KG1 (cell line): ENCODE measurements around the gene CYS1.
"Not testable (repeated sequence)": the region's sequence is repeated elsewhere in the genome, so short reads cannot be mapped to it uniquely, and the experiment has no call there.

Experiments
- DNase-seq: peaks from one replicate; lab custom pipeline; 2025; lab: John Stamatoyannopoulos, UW

CYS1 gene

DNA sequence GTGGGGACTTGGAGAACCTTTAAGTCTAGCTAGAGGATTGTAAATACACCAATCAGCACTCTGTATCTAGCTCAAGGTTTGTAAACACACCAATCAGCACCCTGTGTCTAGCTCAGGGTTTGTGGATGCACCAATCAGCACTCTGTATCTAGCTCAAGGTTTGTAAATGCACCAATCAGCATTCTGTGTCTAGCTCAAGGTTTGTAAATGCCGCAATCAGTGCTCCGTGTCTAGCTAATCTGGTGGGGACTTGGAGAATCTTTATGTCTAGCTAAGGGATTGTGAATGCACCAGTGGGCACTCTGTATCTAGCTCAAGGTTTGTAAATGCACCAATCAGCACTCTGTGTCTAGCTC, 11.7 kb upstream of the CYS1 start:
- not testable (repeated sequence) for DNase-seq

- no peak for DNase-seq
Observed at GRCh38 chr2:10091182-10091888, 11.1 kb upstream of the CYS1 start.

- DNase-seq = no peak
Observed at GRCh38 chr2:10089565-10090190, 9.5 kb upstream of the CYS1 start.

DNA sequence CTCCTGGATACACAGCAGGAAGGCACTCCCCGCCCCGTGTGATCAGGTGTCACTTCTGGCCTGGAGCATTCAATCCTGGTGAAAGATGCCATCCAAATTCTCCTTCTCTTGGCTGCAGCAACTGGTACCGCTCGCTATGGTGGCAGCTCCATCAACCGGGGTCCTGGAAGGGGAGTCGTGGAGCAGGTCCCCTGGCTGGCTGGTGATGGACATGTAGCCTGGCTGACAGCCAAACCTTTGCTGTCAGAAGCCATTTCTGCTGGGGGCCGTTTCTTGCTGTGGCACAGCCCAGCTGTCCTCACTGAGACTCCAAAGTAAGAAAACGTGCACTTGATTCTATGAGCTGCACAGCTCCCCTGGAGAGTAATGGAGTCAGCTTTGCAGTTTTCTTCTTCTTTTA, 7.1 kb upstream of the CYS1 start:
- DNase-seq = no peak

DNA sequence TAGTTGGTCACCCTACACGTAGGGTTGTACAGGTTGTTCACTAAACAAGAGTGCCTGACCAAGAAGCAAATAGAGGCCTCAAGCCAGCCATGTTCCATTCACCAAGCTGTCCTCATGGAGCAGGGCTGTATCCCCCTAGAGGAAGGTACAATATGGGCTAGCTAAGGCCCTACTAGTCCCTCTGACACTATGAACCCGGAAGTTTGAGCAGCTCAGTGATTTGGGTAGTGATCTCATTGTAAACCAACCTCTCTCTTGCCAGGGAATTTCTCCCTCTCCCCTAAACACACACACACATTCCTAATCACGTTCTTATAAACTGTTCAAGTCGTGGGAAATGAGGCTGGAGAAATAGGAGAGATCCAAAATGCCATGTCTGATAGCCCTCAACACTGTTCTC, 6.7 kb upstream of the CYS1 start:
- DNase-seq = no peak

GRCh38 chr2:10085668-10086059, 5.5 kb upstream of the CYS1 start:
- DNase-seq = no peak

DNA sequence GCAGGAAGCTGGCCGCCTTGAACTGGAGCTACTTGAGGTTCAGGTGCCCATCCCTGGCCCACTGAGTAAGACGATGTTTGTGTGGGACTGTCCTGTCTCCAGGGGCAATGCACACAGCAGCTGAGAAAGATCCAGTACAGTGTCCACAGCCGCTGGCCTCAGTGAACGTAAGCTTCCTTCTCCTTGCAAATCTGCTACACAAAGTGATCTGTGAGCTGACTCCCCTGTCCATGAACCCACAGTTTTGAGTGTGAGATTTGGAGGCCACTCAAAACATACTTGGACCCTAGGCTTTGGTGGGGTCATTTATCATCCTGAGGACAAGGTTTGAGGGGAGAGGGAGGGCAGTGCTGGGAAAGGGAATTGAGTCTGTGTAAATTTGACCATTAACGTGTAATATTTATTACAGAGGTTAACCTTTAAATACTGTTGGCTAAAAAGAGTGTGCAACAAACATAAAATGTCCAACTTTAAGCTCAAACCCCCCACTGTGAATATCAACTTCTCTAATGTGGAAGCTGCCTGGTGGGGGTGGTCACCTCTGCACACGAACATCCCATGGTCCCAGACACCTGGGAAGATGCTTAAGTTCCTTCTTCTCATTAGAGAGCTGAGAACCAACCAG, 4.9 kb upstream of the CYS1 start:
- DNase-seq = no peak

GRCh38 chr2:10084223-10084865, 4.1 kb upstream of the CYS1 start:
- no peak for DNase-seq

DNA sequence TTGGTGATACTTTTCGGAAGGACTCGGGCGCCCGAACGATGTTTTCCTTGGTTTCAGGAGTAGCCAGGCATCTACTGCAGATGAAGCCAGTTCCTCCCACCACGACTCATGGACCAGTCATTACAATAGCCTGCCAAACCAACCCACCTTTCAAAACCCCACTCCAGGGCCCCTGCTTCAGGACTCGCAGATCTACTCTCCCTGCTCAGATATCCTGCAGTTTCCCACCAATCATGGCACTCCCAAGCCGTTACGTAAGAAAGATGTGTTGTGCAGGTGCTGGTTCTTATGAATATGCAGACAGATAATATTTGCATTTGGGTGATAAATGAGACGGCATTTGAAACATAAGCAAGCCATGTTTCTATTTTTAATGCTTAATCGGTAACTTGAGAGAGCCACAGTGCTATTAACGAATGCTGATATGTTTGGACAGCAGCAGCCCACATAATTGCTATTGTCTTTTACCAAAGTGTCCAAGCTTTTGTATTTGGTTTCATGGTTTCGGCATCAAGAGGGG, 3.5 kb upstream of the CYS1 start:
- DNase-seq = no peak

DNA sequence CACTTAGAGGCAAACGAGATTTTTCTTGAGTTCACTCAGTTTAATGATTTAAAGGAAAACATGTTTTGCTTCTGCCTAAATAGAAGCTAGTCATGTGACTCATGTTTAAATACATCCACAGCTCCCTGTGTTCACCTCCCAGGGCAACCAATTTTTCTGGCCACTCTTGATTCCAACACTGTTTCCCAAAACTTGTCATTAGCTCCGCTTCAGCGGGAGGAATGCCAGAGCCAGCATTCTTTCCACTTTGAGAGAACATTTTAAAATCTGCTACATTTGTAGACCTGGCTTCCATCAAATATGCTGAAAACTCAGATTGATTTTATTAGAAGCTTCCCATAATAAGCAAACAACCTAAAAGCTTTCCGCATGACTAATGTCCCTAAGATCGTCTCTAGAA, 2.8 kb upstream of the CYS1 start:
- DNase-seq = no peak

DNA sequence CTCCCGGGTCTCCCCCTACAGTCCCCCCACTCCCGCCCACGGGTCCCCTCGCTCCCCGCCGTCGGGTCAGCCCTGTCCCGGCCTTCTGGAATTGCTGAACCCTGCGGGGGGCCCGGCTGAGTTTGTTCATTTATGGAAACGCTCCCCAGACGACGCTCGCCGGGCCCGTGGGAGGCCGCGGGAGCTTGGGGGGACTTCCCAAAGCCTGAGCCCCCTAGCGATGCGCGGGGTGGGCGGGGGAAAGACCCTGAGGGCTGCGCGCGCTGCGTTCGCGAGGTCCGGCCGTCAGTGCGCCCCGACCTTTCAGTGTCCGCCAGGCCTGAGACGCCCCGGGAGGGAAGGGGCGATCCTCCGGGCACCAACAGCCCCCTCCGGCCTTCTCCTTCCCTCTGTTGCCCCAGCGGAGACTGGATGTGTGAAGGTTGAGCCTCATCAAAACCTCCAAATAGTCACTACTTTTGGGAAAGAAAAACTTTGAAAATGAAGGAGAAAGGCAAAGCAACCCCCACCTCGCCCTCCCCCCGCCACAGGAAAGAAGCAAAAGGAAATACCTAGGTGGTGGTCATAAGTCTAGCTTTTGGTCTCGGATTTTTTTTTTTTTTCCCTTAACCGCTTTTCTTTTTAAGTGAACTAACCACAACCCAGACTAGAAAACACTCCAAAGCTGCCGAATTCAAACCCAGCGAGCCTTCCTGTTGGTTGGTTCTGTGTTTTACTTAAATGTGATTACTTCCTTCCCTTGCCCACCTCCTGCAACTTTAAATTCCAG, 509 bp upstream of the CYS1 start:
- DNase-seq = no peak

DNA sequence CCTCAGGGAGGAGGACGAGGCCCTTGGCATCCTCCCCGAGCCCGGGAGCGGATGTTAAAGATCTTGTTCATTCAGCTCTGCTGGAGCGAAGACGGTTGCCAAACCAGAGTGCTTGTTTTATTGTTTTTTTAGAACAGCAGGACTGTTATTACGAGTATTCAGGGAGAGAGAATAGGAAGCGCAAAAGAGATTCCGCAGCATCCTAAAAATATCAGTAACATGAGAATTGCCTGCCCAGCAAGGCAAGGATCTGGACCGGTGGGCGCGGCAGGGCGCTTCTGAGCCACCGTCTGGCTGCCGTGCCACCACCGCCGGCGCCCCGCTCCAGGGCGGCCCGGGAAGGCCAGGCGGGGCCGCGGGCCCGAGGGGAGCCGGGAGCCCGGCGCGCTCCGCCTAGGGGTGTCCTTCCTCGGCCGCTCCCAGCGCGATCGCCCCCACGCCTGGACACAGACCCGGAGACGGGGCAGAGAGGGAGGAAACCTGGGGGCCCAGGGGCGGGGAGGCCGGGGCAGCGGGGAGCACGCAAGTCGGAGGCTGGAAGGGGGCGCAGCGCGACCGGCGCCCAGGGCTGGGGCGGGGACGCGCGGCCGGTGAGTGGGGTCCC, 843 bp downstream of the CYS1 start:
- DNase-seq = no peak

DNA sequence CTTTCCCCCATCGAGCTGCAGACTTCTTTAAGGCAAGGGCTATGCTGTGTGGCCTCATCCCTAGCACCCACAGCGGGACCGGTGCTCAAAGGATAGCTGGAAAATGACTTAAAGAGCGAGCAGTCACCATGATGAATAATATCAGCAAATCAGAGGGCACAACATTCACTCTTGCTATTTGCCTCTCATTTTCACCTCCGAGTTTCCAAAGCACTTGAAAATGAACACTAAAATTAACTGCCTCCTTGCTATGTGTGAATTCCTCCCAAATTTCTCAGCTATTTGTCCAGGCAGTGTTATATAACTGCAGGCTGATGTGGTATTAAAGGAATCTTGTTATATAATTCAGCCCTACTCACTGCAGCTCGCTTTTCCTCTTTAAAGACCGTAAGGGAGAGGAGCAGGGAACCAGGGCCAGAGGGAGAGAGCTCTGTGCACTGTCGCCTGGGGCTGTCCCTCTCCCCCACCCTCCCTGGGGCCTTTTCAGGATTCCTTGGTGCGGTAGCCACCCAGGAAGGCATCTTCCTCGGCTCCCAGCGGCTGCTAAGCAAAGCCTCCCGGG, 1.4 kb downstream of the CYS1 start:
- DNase-seq = no peak

DNA sequence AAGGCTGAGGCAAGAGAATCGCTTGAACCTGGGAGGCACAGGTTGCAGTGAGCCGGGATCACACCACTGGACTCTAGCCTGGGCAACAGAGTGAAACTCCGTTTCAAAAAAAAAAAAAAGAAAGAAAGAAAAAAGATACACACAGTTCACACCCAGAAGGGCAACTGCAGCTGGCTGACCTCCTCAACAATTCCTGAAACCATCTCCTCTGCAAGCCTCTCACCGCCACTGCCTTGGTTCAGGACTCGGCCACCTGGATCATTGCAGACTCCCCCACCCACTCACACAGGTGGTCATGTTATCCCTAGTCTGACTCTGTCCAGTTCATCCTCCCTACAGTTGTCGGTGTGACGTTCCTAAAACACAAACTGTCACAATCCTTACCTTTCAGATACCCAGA, 2.2 kb downstream of the CYS1 start:
- DNase-seq = no peak

GRCh38 chr2:10076988-10077527, 3.2 kb downstream of the CYS1 start:
- DNase-seq = no peak

- no peak for DNase-seq
Observed at GRCh38 chr2:10076511-10076910, 3.7 kb downstream of the CYS1 start.

DNA sequence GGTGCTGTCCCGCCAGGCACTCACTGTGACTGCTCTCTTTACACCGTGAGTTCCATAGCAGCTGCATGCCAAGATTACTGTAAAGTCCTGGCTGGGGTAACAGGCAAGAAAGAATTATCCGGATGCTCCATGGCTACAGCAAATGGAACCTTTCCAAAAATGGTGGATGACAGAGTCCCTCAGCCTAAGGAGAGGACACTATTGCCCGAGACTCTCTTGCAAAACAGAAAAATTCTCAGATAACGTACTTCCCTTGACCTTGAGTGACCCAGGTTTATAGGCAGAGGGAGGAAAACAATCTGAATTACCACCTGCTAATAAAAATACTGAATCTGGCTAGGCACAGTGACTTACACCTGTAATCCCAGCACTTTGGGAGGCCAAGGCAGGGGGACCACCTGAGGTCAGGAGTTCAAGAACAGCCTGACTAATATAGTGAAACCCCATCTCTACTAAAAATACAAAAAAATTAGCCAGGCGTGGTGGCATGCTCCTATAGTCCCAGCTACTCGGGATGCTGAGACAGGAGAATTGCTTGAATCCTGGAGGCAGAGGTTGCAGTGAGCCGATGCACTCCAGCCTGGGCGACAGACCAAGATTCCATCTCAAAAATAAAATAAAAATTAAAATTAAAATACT, 4.5 kb downstream of the CYS1 start:
- no peak for DNase-seq

DNA sequence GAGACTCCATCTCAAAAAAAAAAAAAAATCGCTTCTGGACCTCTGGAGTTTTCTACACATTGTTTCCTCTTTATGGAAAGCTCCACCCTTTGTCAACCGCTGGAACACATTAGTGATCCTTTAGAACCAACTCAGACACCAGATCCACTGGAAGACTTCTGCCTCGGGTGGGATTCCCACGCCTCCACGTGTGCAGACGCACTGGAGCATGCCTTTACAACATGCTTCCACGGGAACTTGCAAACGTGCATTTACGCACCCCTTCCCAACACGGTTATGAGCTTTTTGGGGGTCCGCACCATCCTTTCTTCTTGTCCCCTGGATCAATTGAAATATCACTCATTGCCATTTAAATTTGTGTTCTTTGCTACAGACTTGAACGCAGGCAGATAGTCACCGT, 5.1 kb downstream of the CYS1 start:
- DNase-seq = no peak

DNA sequence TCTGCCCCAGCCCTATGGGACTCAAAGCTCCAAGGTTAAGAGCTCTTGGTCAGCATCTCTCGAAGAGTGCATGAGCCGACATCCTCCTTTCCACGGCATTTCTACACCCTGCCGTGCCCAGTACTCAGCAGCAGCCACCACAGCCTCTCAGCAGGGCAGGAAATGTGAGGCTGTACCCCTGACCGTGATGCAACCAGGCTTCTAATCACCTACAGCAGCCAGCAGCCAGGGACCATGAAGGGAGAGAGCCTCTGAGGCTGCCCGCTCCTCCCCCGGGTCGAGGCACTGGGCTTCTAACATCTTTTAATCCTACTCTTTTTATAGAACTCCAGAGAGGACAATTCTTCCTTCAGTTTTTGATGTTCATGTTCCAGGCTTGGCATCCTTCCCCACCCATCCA, 6.5 kb downstream of the CYS1 start:
- no peak for DNase-seq

GRCh38 chr2:10072656-10073480, 7.3 kb downstream of the CYS1 start:
- DNase-seq = peak; percentile 67
